ENCODE measurements around the gene ZNF280B. TPM values are rescaled to one million over a fixed set of nuclear protein-coding genes. Genes with fewer than 3 reads are reported as not detected.

The ZNF280B gene
- polyA plus RNA-seq, 1 donor (not counting 4 experiments of a cell fraction or from before 2014, with no cell fraction given), result 0.04 TPM

DNA sequence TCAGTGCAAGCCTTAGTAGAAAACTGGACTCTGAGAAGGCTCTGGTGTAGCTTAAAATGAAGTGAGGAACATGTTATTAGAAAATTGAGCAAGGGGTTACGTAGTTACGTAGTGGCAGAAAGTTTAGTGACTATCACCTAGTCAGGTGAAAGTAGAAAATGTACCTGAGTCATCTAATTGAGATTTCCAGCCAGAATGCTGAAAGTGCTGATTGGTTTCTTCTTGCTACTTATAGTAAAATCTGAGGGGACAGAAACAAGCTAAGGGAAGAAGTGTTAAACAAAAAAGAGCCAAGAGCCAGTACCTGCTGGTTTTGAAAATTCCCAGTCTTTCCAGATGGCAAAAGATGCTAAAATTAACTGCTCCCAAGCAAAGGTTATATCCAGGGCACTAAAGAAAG is 29.4 kb downstream of the ZNF280B start:
- FAIRE-seq (no peak), DNase-seq (ENCODE audit: low read depth, low spot score) (no peak)
- H3K36me3 ChIP-seq (ENCODE audit: control insufficient read depth in 2 of 2, extremely low read depth in 1 of 2, insufficient read depth in 2 of 2, low read length in 2 of 2), result no peaks in the 10 kb centered on the region
- H3K9me1 ChIP-seq (ENCODE audit: control insufficient read depth, extremely low read depth, insufficient read depth, low read length), result no peaks in the 10 kb centered on the region
- H3K9ac ChIP-seq (ENCODE audit: control insufficient read depth, extremely low read depth, insufficient read depth, low read length), result no peak overlapping the region
- dilution Hi-C loops (cut with MboI; ENCODE audit: extremely low pct_ligation_motif_present, low sequenced_read_pairs), result no loop called here
- H3K27ac ChIP-seq (ENCODE audit: control insufficient read depth, insufficient read depth, low read length), result no peak overlapping the region
- H2AFZ ChIP-seq (ENCODE audit: control insufficient read depth, low read length), result no peak overlapping the region
- no peak overlapping the region for H3K4me3 ChIP-seq (ENCODE audit: control insufficient read depth in 2 of 3, extremely low read depth in 1 of 3, insufficient read depth in 2 of 3, low read depth in 1 of 3, low read length in 3 of 3)
- no peak overlapping the region for H3K4me2 ChIP-seq (ENCODE audit: control insufficient read depth, extremely low read depth, insufficient read depth, low read depth, low read length)
- no peaks in the 10 kb centered on the region for H3K27me3 ChIP-seq (ENCODE audit: control insufficient read depth, extremely low read depth, insufficient read depth, low read length)
- no peak for TF ChIP-seq CTCF (optimal IDR thresholded peaks at IDR 0.05 in 1 of 3, IDR thresholded peaks at IDR 0.05 in 1 of 3, conservative IDR thresholded peaks at IDR 0.05 in 1 of 3; ENCODE audit: extremely low read depth in 1 of 3, insufficient read depth in 2 of 3, low read length in 3 of 3)
- no peak for TF ChIP-seq EZH2 (IDR thresholded peaks at IDR 0.05; ENCODE audit: low read length)
- H3K4me1 ChIP-seq (ENCODE audit: control insufficient read depth, extremely low read depth, insufficient read depth, low read length), result no peaks in the 10 kb centered on the region
- H3K79me2 ChIP-seq (ENCODE audit: control insufficient read depth, insufficient read depth, low read length), result no peaks in the 10 kb centered on the region
- no peaks in the 10 kb centered on the region for H4K20me1 ChIP-seq (ENCODE audit: control insufficient read depth, extremely low read depth, insufficient read depth, low read length)
- no peaks in the 10 kb centered on the region for H3K9me3 ChIP-seq (ENCODE audit: control insufficient read depth, low read depth, low read length)

DNA sequence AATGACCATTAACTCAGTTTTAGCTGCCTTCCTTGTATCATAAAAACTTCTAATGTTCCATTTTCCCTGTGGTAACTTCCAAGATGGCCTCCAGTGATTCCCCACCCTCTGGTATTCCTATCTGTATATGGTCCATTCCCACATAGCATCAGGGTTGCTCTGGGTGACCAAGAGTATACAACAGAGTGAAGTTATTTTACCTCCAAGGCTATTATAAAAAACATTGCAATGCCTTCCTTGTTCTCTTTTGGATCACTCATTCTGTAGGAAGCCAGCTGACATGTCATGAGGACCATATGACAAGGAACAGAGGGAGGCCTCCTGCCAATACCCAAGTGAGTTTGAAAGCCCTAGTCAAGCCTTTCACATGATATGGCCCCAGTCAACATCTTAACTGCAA is 30.1 kb downstream of the ZNF280B start:
- H4K20me1 ChIP-seq (ENCODE audit: control insufficient read depth, extremely low read depth, insufficient read depth, low read length), result no peaks in the 10 kb centered on the region
- no peaks in the 10 kb centered on the region for H3K27me3 ChIP-seq (ENCODE audit: control insufficient read depth, extremely low read depth, insufficient read depth, low read length)
- H2AFZ ChIP-seq (ENCODE audit: control insufficient read depth, low read length), result no peak overlapping the region
- DNase-seq (ENCODE audit: low read depth, low spot score) (no peak), FAIRE-seq (no peak)
- TF ChIP-seq CTCF (optimal IDR thresholded peaks at IDR 0.05 in 1 of 3, IDR thresholded peaks at IDR 0.05 in 1 of 3, conservative IDR thresholded peaks at IDR 0.05 in 1 of 3; ENCODE audit: extremely low read depth in 1 of 3, insufficient read depth in 2 of 3, low read length in 3 of 3), result no peak
- no peak overlapping the region for H3K4me3 ChIP-seq (ENCODE audit: control insufficient read depth in 2 of 3, extremely low read depth in 1 of 3, insufficient read depth in 2 of 3, low read depth in 1 of 3, low read length in 3 of 3)
- H3K9me1 ChIP-seq (ENCODE audit: control insufficient read depth, extremely low read depth, insufficient read depth, low read length), result no peaks in the 10 kb centered on the region
- no peaks in the 10 kb centered on the region for H3K9me3 ChIP-seq (ENCODE audit: control insufficient read depth, low read depth, low read length)
- no peaks in the 10 kb centered on the region for H3K79me2 ChIP-seq (ENCODE audit: control insufficient read depth, insufficient read depth, low read length)
- no peaks in the 10 kb centered on the region for H3K4me1 ChIP-seq (ENCODE audit: control insufficient read depth, extremely low read depth, insufficient read depth, low read length)
- H3K36me3 ChIP-seq (ENCODE audit: control insufficient read depth in 2 of 2, extremely low read depth in 1 of 2, insufficient read depth in 2 of 2, low read length in 2 of 2), result no peaks in the 10 kb centered on the region
- no peak overlapping the region for H3K27ac ChIP-seq (ENCODE audit: control insufficient read depth, insufficient read depth, low read length)
- no peak overlapping the region for H3K4me2 ChIP-seq (ENCODE audit: control insufficient read depth, extremely low read depth, insufficient read depth, low read depth, low read length)
- dilution Hi-C loops (cut with MboI; ENCODE audit: extremely low pct_ligation_motif_present, low sequenced_read_pairs), result no loop called here
- H3K9ac ChIP-seq (ENCODE audit: control insufficient read depth, extremely low read depth, insufficient read depth, low read length), result no peak overlapping the region

All from keratinocyte (primary cell).